Mononuclear cell (primary cell): ENCODE data around the gene MYO1A. TPM values are rescaled to one million over a fixed set of nuclear protein-coding genes. Genes with fewer than 3 reads are reported as not detected.
"Not testable (repeated sequence)": the region's sequence is repeated elsewhere in the genome, so short reads cannot be mapped to it uniquely, and the experiment has no call there.

Source experiments
- H3K27me3 ChIP-seq: 2 replicates; pipeline ENCODE4 v1.6.0; 2011; ENCODE audit warnings: low read length, control low read depth; ENCODE audit not compliant: insufficient read depth
- H3K4me1 ChIP-seq: 2 replicates; pipeline ENCODE4 v1.5.1; 2011; ENCODE audit warnings: mild to moderate bottlenecking, low read length, control low read depth; ENCODE audit not compliant: insufficient read depth
- H3K4me3 ChIP-seq: 2 replicates; pipeline ENCODE4 v1.5.1; 2011; ENCODE audit warnings: mild to moderate bottlenecking, low read length, moderate library complexity
- H3K9me3 ChIP-seq: 2 replicates; pipeline ENCODE4 v1.5.1; 2011; ENCODE audit warnings: low read depth, mild to moderate bottlenecking, control low read depth, low read length
- total RNA-seq: library from RNA; depleted of rRNA; stranded (reverse); fragments of >200 nt; gene quantifications from one replicate; pipeline ENCODE4 v1.2.3, GENCODE V29; 2012

Gene MYO1A
- total RNA-seq, 1 donor, result 0.31 TPM

DNA sequence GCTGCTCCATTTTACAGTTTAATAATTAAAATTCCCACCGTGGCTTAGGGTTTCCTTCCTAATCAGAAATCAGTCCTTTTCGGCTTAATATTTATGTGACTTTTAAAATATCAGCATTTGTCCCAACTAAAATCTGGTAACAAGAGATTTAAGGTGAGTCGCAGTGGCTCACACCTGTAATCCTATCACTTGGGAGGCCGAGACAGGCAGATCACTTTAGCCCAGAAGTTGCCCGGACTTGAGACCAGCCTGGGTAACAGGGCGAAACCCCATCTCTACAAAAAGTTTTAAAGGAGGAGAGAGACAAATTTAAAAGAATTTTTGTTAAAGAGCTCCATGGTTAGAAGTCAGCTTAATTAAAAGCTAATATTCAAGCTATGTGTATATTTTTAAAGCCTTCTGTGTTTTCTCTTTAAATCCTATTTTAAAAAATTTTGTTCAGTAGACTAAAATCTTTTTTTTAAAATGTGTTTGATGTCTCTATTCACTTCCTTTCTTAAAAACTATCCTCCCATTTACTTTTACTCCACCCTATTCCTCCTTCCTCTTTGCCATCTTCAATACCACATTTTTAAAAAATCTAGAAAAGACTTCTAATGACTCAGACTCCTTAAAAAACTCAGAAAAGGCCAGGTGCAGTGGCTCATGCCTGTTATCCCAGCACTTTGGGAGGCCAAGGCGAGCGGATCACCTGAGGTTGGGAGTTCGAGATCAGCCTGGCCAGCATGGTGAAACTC is 29.8 kb downstream of the MYO1A start:
- Histone ChIP-seq H3K4me1 (peaks cover 9% of the 10 kb centered on the region), H3K4me3 (no peak overlapping the region), H3K9me3 (no peaks in the 10 kb centered on the region), H3K27me3 (no peaks in the 10 kb centered on the region)

GRCh38 chr12:57018906-57019305 is 31.0 kb downstream of the MYO1A start:
- peaks cover 9% of the 10 kb centered on the region for H3K4me1 ChIP-seq
- H3K27me3 ChIP-seq, result no peaks in the 10 kb centered on the region
- no peaks in the 10 kb centered on the region for H3K9me3 ChIP-seq
- no peak overlapping the region for H3K4me3 ChIP-seq

DNA sequence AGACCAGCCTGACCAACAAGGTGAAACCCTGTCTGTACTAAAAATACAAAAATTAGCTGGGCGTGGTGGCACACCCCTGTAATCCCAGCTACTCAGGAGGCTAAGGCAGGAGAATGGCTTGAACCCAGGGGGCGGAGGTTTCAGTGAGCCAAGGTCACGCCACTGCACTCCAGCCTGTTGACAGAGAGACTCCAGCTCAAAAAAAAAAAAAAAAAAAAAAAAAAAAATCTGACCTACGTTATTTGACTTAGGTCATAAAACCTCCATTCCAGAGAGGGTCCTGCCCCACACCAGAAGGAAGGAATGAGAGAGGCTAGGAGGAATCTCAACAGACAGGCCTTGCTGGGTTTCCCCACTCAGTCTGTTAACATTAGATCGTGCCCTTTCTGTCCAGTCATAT is 31.6 kb downstream of the MYO1A start:
- H3K27me3 ChIP-seq, H3K4me3 ChIP-seq, H3K9me3 ChIP-seq: not testable (repeated sequence)

DNA sequence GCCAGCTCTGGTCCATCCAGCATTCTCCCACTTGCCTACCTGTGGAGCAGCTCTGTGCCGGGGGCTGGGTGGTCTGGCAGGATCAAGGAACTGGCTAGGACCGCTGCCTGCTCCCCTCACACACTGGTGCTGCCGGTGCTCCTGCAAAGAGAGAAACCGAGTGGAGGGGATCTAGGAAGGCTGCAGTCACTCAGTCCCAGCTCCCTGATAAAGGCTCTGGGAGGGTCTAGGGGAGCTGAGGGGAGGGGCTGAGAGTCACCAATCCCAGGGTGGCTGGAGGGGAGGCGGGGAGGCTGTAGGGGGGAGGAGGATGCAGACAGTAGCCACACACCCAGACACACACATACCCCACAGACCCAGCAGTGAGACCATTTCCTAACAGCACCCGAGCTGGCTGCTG is 33.6 kb downstream of the MYO1A start, which contains the start of gene TAC3:
Gene TAC3, minus strand, starts transcription at position 182 of the 400 bp plus-strand sequence. CDS start 732 bp downstream, outside the sequence.
- peaks cover 10% of the 10 kb centered on the region for H3K4me1 ChIP-seq
- no peak within 1 kb of the TSS for H3K4me3 ChIP-seq
- H3K9me3 ChIP-seq, result no peaks in the 10 kb centered on the region
- H3K27me3 ChIP-seq, result no peaks in the 10 kb centered on the region

More for the DNA sequence above, 31.6 kb downstream of the MYO1A start:
- H3K4me1 ChIP-seq, result not testable (repeated sequence)

- Histone ChIP-seq H3K4me1 (peaks cover 4% of the 10 kb centered on the region), H3K27me3 (no peaks in the 10 kb centered on the region), H3K4me3 (no peak overlapping the region), H3K9me3 (no peaks in the 10 kb centered on the region)
These were observed 37.1 kb downstream of the MYO1A start for GRCh38 chr12:57012600-57013465.

DNA sequence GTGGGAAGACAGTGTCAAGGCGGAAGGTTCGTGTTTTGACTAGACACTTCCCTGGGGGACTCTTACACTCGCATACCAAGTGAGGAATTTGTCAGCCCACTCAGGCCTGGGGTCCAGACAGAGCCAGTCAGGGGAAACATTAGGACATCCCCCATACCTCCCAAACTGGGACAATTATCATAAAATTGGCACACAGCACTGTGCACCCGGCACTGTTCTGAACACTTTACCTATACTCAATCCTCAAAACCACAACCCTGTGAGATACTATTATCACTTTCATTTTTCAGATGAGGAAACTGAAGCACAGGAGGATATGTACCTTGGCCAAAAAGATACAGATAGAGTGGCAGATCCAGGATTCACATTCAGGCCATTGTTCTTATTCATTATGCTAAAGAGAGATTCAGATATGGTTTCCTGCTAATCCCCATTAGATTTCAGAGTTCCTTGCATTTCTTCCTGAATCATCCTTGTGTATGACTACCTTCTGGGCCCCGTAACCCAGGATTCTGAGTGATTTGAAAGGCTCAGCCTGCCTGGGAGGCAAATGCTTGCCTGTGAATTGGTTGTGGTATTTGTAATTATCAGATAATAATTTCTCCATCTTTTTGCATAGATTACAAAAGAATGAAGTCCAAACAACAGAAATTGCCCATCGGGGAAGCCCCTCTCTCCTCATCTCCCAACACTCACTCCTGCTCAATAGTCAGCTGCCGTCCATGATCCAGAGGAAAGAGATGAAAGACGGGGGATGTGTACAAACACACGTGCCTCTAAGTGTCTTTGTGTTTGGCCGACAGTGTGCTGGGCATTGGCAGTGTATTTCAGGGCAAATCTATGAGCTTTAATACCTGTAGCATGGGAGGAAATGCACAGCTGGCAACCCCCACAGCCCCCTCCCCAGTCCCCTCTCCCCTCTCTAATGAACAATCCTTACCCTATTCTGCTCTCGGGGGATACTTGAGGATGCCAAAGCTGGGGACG is 38.2 kb downstream of the MYO1A start:
- H3K27me3 ChIP-seq, result no peaks in the 10 kb centered on the region
- peaks cover 10% of the 10 kb centered on the region for H3K4me1 ChIP-seq
- H3K4me3 ChIP-seq, result no peak overlapping the region
- no peaks in the 10 kb centered on the region for H3K9me3 ChIP-seq

DNA sequence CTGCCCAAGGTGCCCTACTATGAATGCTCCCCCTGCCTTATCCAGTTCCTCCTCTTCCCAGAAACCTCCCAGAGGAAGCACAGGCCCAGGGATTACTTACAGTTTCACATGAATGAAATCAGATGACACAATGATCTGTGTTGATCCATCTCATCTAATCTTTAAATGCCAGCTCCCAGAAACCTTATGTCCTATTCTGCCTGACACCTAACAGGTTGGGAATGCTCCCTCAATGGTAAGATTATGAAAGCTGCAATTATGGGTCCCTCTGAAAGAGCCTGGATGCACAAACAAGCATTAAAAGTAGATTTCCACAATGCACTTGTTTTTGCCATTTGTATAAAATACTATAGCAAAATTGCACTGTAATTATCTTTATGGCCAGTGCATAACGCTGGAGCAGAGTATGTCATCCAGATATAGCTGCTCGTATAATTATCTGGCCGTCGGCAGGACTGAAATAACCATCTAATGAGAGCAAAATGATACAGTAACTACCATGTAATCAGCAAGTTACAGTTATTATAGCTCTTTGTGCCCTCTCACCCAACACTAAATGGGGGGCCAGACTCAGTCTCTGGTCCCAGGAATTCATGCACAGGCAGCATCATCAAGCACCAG is 39.2 kb downstream of the MYO1A start:
- H3K9me3 ChIP-seq, result no peaks in the 10 kb centered on the region
- peaks cover 15% of the 10 kb centered on the region for H3K4me1 ChIP-seq
- H3K4me3 ChIP-seq, result no peak overlapping the region
- no peaks in the 10 kb centered on the region for H3K27me3 ChIP-seq

GRCh38 chr12:57009949-57010626 is 39.8 kb downstream of the MYO1A start:
- H3K4me3 ChIP-seq, result no peak overlapping the region
- H3K9me3 ChIP-seq, result no peaks in the 10 kb centered on the region
- H3K4me1 ChIP-seq, result peaks cover 22% of the 10 kb centered on the region
- H3K27me3 ChIP-seq, result no peaks in the 10 kb centered on the region

- no peaks in the 10 kb centered on the region for H3K27me3 ChIP-seq
- H3K4me3 ChIP-seq, result no peak overlapping the region
- peaks cover 24% of the 10 kb centered on the region for H3K4me1 ChIP-seq
- H3K9me3 ChIP-seq, result no peaks in the 10 kb centered on the region
These were observed 41.8 kb downstream of the MYO1A start for GRCh38 chr12:57008178-57008577.

DNA sequence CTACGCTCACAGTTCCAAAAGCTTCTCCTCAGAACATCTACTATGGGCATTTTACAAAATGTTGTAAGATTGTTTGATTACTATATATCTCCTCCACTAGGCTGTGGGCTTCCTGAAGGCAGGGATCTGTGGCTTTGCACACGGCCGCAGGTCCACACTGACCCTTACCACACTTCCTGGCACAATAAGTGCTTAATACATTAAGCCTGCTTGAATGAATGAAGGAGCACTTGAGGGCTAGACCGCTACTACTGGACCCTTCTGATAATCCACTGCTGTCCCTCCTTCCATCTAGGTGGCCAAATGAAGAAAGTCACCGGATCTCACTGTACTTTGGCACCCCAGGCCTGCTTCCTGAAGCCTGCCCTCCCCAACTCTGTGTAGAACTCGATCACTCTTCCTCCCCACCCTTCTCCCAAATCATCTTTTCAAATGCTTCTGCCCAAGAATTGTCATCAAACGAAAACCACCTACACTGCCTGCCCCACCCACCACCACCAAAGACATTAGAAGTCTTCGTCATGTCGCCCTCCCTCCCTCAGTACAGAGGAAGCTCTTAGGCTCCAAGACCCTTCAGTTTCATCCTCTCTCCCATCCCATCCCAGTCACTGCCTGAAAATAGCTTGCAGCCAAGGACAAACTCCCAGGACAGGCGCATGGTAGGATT is 43.0 kb downstream of the MYO1A start:
- no peaks in the 10 kb centered on the region for H3K9me3 ChIP-seq
- no peaks in the 10 kb centered on the region for H3K27me3 ChIP-seq
- H3K4me1 ChIP-seq, result peaks cover 24% of the 10 kb centered on the region
- H3K4me3 ChIP-seq, result no peak overlapping the region

GRCh38 chr12:57005980-57006808 is 43.7 kb downstream of the MYO1A start, which contains the start of gene ZBTB39:
TSS of gene ZBTB39 (minus strand) at chr12:57006546. CDS start at chr12:57004917, 1,629 bp downstream.
- H3K4me1 ChIP-seq, result peaks cover 22% of the 10 kb centered on the region
- peak within 1 kb of the TSS; percentile 49 for H3K4me3 ChIP-seq
- no peaks in the 10 kb centered on the region for H3K27me3 ChIP-seq
- no peaks in the 10 kb centered on the region for H3K9me3 ChIP-seq

DNA sequence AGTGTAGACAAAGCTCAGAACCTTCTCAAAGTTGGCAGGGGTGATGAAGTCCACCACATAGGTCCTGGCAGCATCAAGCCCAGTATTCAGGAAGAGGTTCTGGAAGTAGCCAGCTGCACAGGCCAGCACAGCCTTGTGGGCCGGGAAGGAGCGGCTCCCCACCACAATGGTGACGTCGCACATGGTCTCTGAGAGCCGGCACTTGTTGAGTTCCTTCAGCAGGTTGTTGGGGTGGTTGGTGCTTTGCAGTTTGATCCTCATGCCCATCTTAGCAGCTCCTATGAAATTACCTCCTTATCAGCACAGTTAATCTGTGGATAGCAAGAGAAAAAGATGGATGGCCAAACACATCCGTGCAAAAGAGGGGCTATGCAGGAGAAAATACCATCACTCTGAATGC is 45.3 kb downstream of the MYO1A start:
- Histone ChIP-seq H3K4me3 (no peak overlapping the region), H3K4me1 (peaks cover 22% of the 10 kb centered on the region), H3K27me3 (no peaks in the 10 kb centered on the region), H3K9me3 (no peaks in the 10 kb centered on the region)

GRCh38 chr12:57003395-57003794 is 46.5 kb downstream of the MYO1A start:
- peaks cover 29% of the 10 kb centered on the region for H3K4me1 ChIP-seq
- H3K4me3 ChIP-seq, result no peak overlapping the region
- H3K9me3 ChIP-seq, result no peaks in the 10 kb centered on the region
- no peaks in the 10 kb centered on the region for H3K27me3 ChIP-seq
